ENCODE results near the gene CASZ1. TPM values are rescaled to one million over a fixed set of nuclear protein-coding genes. Genes with fewer than 3 reads are reported as not detected.

The CASZ1 gene
- total RNA-seq, 1 experiment from 2014 or later, result 11.7 TPM

DNA sequence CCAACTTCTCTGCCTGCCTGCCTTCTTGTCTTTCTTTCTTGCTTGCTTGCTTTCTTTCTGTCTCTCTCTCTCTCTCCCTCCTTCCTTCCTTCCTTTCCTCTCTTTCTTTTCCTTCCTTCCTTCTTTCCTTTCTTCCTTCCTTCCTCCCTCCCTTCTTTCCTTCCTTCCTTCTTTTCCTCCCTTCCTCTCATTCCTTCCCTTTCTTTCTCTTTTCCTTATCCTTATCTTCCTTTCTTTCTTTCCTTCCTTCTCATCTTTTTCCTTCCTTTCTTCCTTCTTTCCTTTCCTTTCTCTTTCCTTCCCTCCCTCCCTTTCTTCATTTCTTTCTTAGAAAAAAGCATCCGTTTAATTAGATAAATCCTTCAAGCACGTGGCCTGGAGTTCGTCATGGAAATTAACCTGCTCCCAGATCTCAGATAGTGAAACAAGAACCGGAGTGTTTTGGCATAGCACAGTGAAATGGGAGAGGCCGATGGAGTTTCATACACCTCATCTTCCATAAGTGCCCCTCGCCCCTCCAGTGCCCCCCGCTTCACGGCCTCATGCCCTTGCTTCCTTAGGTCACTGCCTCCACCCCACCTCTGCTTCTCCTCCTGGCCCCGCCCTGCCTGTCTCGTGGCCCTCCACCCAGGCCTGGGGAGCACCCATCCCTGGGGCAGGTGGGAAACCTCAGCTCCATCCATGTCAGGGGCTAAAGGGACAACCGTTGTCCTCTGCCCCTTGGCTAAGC lies 11.3 kb downstream of the CASZ1 start:
- POLR2A ChIA-PET, result no interaction called here

DNA sequence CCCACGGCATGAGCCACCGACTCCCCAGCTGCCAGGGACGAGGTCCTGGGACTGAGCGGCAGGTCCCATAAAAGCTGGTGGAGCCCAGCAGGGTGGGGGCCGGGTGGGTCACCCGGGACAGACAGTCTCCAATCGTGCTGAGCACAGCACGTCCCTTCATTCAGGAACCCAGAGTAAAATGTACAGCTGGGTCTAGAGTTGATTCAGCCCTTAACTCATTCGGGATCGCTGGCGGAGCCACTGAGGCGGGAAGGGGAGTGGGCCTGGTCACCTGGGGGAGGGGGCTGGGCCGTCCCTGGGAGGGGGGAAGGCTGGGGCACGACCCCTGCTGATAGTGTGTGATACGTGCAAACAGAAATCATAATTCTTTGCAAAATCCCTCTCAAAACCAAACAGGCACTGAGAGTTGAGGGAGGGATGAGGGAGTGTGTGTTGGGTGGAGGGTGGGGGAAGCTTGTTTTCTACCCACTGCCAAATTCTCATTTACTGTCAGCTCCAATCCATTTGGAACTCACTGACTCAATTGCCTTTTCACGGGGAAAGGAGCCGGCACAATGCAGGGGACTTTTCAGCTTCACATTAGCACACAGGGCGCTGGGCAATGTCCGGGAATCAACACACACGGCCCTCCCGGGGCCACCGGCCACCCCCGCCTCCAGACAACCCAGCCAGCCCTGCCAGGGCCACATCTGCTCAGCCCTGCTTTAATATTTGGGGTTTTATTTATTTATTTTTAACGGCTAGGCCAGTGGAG lies 13.8 kb downstream of the CASZ1 start:
- Mint-ChIP-seq H3K36me3 (no peaks in the 10 kb centered on the region), H3K4me1 (0 out of 2 replicates have a peak, but pooled peaks cover 3% of the 10 kb centered on the region), H3K4me3 (no peak overlapping the region), H3K27me3 (ENCODE audit: low read depth) (no peaks in the 10 kb centered on the region), H3K27ac (no peak overlapping the region), H3K9me3 (no peaks in the 10 kb centered on the region)
- CTCF ChIA-PET, result interaction anchor here (0.7 kb wide), 1 partner anchor 288 kb away, joined by 3 read pairs; no protein-coding TSS in a partner anchor
- DNase-seq (ENCODE audit: low spot score), result no peak
- no peak for ATAC-seq
- no peak for TF ChIP-seq ZNF219 (CRISPR knock-in tag; IDR thresholded peaks at IDR 0.05; ENCODE audit: borderline replicate concordance)
- no peak for TF ChIP-seq MXD4 (CRISPR knock-in tag; IDR thresholded peaks at IDR 0.05; ENCODE audit: borderline replicate concordance)
- TF ChIP-seq ELF4 (CRISPR knock-in tag; IDR thresholded peaks at IDR 0.05; ENCODE audit: low read depth), result no peak
- no peak for TF ChIP-seq TCF7 (CRISPR knock-in tag; IDR thresholded peaks at IDR 0.05; ENCODE audit: low read depth)
- TF ChIP-seq NFE2L1 (CRISPR knock-in tag; IDR thresholded peaks at IDR 0.05), result no peak
- no peak for TF ChIP-seq ZNF396 (CRISPR knock-in tag; IDR thresholded peaks at IDR 0.05; ENCODE audit: borderline replicate concordance)
- no peak for TF ChIP-seq ZNF232 (CRISPR knock-in tag; IDR thresholded peaks at IDR 0.05)
- POLR2A ChIA-PET, result no interaction called here

More for the DNA sequence above, 11.3 kb downstream of the CASZ1 start:
- Mint-ChIP-seq H3K36me3 (no peaks in the 10 kb centered on the region), H3K4me1 (no peaks in the 10 kb centered on the region), H3K9me3 (no peaks in the 10 kb centered on the region), H3K4me3 (no peak overlapping the region), H3K27me3 (ENCODE audit: low read depth) (no peaks in the 10 kb centered on the region), H3K27ac (no peak overlapping the region)
- CTCF ChIA-PET, result interaction anchor here (1.1 kb wide), 1 partner anchor 157 kb away, joined by 3 read pairs; no protein-coding TSS in a partner anchor
- ATAC-seq, result no peak
- TF ChIP-seq, protein P1, sequence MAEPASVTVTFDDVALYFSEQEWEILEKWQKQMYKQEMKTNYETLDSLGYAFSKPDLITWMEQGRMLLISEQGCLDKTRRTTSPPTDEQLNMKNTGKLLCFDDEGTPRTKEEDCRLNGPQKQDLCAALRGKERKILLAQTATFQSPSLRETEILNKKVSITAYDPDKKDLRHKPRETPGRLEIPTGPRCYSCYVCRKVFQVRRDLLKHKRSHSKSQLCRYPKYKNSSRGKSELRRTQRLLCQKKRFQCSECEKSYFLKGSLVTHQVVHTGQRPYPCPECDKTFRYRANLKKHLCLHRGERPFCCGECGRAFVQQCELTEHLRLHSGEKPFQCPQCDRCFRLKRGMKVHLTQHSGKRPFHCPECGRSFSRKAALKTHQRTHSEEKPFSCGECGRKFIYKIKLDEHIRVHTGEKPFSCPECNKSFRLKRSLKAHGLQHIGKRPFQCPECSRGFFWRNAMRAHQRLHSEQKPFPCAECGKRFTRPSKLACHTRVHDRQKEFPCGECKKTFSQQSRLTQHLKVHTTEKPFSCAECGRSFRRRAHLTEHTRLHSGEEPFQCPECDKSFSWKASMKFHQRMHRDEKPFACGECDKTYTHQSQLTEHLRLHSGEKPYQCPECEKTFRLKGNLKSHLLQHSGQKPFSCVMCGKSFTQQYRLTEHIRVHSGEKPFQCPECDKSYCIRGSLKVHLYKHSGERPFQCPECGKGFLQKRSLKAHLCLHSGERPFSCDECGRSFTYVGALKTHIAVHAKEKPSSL (CRISPR knock-in tag; conservative IDR thresholded peaks at IDR 0.05), result no peak
- TF ChIP-seq, protein P2, sequence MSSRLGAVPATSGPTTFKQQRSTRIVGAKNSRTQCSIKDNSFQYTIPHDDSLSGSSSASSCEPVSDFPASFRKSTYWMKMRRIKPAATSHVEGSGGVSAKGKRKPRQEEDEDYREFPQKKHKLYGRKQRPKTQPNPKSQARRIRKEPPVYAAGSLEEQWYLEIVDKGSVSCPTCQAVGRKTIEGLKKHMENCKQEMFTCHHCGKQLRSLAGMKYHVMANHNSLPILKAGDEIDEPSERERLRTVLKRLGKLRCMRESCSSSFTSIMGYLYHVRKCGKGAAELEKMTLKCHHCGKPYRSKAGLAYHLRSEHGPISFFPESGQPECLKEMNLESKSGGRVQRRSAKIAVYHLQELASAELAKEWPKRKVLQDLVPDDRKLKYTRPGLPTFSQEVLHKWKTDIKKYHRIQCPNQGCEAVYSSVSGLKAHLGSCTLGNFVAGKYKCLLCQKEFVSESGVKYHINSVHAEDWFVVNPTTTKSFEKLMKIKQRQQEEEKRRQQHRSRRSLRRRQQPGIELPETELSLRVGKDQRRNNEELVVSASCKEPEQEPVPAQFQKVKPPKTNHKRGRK (CRISPR knock-in tag; IDR thresholded peaks at IDR 0.05; ENCODE audit: borderline replicate concordance), result 0 out of 2 replicates have a peak, but pooled peaks have one; percentile 33
- DNase-seq (ENCODE audit: low spot score), result no peak

DNA sequence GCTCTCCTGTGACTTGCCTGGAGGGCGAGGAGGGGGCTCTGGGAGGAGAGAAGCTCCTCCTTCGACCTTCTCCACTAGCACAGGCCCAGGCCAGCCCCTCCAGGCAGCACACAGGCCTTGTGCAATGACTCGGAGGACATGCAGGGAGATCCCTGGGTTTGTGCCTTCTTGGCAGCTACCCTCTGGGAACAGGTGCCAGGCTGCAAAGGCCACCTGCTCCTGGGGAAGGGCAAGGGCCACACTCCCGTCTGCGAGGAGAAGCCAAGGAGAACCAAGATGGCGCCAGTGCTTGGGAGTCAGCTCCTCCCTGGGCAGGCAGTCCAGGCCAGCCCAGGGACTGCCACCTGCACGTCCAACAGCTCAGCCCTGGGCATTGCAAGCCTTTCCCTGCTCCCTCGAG lies 15.3 kb downstream of the CASZ1 start:
- ATAC-seq (no peak), DNase-seq (ENCODE audit: low spot score) (no peak)
- Mint-ChIP-seq H3K4me3 (no peak overlapping the region), H3K36me3 (no peaks in the 10 kb centered on the region), H3K9me3 (no peaks in the 10 kb centered on the region), H3K4me1 (0 out of 2 replicates have a peak, but pooled peaks cover 3% of the 10 kb centered on the region), H3K27ac (no peak overlapping the region), H3K27me3 (ENCODE audit: low read depth) (no peaks in the 10 kb centered on the region)
- ChIA-PET CTCF (interaction anchor here (0.6 to 1.0 kb wide), 3 partner anchors 9 to 85 kb away, joined by 3 to 4 read pairs (median 4); no protein-coding TSS in a partner anchor), POLR2A (interaction anchor here (1.2 kb wide), 1 partner anchor 12 kb away, joined by 3 read pairs; no protein-coding TSS in a partner anchor)
- TF ChIP-seq, protein P3, sequence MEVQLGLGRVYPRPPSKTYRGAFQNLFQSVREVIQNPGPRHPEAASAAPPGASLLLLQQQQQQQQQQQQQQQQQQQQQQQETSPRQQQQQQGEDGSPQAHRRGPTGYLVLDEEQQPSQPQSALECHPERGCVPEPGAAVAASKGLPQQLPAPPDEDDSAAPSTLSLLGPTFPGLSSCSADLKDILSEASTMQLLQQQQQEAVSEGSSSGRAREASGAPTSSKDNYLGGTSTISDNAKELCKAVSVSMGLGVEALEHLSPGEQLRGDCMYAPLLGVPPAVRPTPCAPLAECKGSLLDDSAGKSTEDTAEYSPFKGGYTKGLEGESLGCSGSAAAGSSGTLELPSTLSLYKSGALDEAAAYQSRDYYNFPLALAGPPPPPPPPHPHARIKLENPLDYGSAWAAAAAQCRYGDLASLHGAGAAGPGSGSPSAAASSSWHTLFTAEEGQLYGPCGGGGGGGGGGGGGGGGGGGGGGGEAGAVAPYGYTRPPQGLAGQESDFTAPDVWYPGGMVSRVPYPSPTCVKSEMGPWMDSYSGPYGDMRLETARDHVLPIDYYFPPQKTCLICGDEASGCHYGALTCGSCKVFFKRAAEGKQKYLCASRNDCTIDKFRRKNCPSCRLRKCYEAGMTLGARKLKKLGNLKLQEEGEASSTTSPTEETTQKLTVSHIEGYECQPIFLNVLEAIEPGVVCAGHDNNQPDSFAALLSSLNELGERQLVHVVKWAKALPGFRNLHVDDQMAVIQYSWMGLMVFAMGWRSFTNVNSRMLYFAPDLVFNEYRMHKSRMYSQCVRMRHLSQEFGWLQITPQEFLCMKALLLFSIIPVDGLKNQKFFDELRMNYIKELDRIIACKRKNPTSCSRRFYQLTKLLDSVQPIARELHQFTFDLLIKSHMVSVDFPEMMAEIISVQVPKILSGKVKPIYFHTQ (CRISPR knock-in tag; IDR thresholded peaks at IDR 0.05), result no peak
- TF ChIP-seq, protein P4, sequence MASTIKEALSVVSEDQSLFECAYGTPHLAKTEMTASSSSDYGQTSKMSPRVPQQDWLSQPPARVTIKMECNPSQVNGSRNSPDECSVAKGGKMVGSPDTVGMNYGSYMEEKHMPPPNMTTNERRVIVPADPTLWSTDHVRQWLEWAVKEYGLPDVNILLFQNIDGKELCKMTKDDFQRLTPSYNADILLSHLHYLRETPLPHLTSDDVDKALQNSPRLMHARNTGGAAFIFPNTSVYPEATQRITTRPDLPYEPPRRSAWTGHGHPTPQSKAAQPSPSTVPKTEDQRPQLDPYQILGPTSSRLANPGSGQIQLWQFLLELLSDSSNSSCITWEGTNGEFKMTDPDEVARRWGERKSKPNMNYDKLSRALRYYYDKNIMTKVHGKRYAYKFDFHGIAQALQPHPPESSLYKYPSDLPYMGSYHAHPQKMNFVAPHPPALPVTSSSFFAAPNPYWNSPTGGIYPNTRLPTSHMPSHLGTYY (CRISPR knock-in tag; IDR thresholded peaks at IDR 0.05), result no peak
- TF ChIP-seq RELA (CRISPR knock-in tag; IDR thresholded peaks at IDR 0.05; ENCODE audit: borderline replicate concordance), result no peak
- no peak for TF ChIP-seq TP53 (CRISPR knock-in tag; IDR thresholded peaks at IDR 0.05)
- TF ChIP-seq ZNF263 (CRISPR knock-in tag; IDR thresholded peaks at IDR 0.05; ENCODE audit: low read depth), result no peak
- no peak for TF ChIP-seq ZNF416 (CRISPR knock-in tag; IDR thresholded peaks at IDR 0.05)

All from WTC11 (cell line).